NCI-H2171 (cell line): ENCODE data around the gene MRPL17.
A peak's percentile ranks its signal among the peaks of the same experiment; 100 is the strongest.
"Not testable (repeated sequence)": the region's sequence is repeated elsewhere in the genome, so short reads cannot be mapped to it uniquely, and the experiment has no call there.

Experiments
- DNase-seq: peaks from one replicate; lab custom pipeline; 2025; lab: John Stamatoyannopoulos, UW

MRPL17 gene

DNA sequence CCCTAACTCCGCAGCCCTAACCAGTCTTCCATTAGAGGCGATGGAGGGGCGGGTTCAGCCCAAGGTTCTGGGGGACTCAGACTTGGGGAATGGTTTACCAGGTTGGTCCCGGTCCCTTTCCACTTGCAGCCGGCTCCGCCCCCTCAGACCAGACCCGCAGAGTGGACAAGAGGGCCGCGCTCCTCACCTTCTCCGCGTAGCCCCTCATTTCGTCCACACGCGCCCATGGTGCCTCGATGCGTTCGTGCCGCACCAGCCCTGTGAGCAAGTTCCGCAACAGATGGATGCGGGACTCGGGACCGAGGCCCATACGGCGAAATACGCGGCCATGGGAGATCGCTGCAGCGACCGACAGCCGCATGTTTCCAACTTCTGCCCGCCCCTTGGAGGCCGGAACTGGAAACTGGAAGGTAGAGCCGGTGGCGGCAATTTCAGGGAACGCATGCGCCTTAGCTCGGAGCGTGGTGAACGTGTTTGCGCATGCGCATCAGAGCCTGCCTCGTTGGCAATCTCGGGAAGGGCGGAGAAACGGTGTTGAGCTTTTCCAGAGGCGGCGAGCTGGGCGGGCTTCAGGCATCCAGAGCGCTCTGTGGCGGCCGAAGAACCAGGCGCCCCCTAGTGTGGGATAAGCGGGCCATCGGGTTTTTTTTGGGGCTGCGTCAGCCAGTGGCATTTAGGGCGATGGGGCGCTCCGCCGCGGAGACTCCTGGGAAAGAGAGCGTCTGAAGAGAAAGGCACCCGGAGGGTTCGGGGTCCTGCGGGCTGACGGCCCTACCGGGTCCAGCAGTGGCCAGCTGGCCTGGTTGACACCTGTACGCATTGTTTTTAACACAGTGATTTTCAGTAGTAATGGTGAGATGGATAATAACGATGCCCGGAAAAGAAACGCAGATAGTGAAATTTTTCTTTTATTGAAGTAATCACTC lies at the start of gene MRPL17:
Gene MRPL17, minus strand, starts transcription at position 405 of the 926 bp plus-strand sequence. Its CDS starts 44 bp downstream, at position 361.
- DNase-seq = peak; percentile 88

DNA sequence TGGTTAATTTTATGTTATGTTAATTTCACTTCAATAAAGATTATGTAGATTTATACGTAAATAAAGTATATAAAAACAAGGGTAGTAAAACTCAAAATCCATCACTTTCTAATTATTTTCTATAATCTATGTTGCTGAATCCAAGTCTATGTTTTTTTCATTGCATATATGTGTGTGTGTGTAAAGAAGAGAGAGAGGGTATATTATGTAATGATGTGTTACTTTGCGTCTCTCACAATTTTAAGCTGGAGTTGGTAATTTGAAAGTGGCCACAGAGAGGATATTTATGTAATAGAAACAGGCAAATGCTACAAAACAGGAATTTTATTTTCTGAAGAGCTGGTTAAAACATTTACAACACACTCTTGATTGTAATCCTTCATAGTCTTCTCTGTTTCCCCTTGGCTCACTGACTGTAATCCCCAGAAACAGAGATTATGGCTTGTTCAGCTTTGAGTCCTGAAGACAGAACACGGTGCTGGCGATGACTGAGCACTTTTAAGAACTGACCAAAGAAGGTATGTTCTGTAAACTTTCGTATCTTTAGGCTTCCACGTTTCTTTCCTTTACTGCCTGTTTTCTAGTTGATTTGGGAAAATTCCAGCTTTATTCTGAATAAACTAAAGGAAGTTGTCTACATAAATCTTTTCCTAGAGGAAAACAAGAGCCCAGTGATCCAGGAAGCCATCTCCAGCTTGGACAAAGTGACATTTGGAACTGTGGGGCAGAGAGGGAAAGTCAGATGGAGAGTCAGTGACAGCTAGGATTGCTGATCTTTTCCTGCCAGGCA lies 45.0 kb upstream of the MRPL17 start:
- no peak for DNase-seq

- DNase-seq = no peak
Measured at GRCh38 chr11:6725386-6725896, 42.3 kb upstream of the MRPL17 start.

DNA sequence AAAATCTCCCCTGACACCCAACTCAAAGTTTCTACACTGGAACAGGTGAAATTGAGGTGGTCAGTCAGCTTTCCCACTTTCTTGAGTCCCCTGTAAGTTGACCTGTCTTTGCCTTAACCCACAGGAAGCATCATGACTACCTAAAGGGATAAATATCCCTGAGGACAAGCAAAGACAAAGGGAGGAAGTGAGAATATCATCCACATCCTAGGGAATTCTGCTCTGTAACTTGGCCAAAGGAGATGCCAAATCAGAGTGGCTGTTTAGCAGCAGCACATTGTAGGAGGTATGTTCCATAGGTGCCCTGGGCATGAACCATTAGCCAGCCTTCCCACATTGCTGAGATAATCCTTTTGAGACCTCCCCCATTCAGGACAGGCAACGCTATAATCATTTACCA lies 40.9 kb upstream of the MRPL17 start:
- no peak for DNase-seq

DNA sequence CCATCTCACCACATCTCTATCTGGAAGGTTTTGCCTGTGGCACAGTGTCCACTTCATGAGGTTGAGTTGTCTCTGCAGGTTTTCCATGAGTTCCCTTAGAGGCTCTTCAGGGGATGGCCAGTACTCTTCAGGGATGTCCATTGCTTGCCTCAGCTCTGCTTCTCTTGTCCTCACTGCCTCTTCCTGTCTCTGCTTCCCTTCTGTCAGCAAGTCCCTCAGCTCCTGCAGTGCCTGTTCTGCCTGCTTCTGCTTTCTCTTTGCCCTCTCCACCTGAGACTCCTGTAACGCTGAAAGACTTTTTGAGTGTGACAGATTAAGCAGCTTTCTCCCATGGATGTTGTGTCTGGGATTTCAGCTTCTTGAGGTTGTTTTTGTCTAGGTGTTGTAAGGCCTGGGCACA lies 38.2 kb upstream of the MRPL17 start:
- DNase-seq = no peak

DNA sequence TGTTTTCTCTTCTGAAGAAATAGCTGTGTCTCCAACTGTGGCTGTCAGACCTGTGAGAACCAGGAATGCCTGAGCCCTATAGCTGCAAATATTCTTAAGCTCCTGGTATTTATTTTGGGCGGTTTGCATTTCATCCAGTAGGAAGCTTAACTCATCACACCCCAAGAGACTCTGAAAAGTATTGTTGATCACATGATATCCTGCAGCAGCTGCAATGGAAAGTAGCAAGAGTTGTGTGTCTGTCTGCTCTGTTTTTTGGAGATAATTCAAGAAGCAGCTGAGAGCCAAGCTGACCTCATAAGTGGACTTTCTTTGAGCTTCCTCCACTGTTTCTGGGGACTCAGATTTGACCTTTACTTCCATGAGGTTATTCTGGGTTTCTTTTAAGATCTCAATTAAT lies 36.4 kb upstream of the MRPL17 start:
- DNase-seq = no peak

GRCh38 chr11:6717426-6717825 lies 34.3 kb upstream of the MRPL17 start:
- no peak for DNase-seq

DNA sequence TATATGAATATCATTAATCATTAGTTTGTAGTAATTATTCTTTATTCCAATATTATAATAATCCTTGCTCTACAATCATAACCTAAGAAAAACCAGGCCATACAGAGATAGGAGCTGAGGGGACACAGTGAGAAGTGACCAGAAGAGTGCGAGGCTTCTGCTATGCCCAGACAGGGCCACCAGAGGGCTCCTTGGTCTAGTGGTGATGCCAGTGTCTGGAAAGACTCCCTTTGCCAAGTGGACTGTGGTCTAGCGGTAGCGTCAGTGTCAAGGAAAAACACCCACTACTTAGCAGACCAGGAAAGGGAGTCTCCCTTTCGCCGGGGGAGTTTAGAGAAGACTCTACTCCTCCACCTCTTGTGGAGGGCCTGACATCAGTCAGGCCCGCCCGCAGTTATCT lies 28.4 kb upstream of the MRPL17 start:
- DNase-seq = not testable (repeated sequence)

GRCh38 chr11:6708876-6709275 lies 25.7 kb upstream of the MRPL17 start:
- DNase-seq = no peak

DNA sequence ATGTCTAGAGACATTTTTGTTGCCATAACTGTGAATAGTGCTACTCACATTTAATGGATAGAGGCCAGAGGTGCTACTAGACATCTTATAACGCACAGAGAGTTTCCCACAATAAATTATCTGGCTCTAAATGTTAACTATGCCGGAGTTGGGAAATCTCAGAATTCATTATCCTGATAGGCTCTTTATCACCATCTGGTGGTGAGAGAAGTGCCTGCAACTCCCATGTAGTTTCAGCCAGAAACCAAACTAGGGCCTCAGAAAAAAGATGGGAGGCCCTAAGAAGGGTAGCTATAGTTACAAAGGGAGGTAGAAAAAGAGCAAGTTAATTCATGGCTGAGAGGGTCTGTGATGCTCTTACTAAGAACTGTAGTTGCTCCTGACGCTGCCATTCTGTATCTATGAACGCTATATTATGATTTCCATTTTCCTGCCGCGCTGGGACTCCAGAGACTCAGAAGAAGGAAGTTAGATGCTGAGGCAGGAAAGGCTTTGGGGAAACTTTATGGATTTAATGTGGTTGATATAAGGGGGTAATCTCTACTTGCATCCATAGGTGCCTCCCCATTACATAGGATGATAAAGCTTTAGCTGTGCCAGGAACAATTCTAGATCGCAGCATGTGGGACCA lies 22.9 kb upstream of the MRPL17 start:
- DNase-seq = no peak

- no peak for DNase-seq
Measured at GRCh38 chr11:6703247-6704063, 20.3 kb upstream of the MRPL17 start.

GRCh38 chr11:6701955-6702354 lies 18.8 kb upstream of the MRPL17 start:
- not testable (repeated sequence) for DNase-seq

DNA sequence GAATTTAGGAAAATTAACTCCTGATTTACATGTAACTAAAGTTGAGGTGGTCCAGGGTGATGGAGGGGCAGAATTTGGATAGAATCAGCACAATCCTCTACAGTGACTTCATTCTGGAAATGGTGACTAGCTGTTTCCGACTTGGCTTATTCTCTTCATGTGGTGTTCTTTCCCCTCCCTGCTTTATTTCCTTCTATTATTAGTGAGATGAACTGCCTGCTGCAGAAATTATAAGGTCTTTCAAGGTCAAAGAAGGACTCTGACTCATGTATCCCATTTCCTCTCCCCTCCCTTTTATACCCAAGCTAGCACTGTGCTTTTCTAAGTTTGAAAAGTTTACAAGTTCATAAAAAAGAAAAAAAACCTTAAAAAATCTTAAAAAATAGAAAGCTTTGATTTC lies 12.2 kb upstream of the MRPL17 start:
- no peak for DNase-seq

- no peak for DNase-seq
Measured at GRCh38 chr11:6694229-6694535, 11.0 kb upstream of the MRPL17 start.

DNA sequence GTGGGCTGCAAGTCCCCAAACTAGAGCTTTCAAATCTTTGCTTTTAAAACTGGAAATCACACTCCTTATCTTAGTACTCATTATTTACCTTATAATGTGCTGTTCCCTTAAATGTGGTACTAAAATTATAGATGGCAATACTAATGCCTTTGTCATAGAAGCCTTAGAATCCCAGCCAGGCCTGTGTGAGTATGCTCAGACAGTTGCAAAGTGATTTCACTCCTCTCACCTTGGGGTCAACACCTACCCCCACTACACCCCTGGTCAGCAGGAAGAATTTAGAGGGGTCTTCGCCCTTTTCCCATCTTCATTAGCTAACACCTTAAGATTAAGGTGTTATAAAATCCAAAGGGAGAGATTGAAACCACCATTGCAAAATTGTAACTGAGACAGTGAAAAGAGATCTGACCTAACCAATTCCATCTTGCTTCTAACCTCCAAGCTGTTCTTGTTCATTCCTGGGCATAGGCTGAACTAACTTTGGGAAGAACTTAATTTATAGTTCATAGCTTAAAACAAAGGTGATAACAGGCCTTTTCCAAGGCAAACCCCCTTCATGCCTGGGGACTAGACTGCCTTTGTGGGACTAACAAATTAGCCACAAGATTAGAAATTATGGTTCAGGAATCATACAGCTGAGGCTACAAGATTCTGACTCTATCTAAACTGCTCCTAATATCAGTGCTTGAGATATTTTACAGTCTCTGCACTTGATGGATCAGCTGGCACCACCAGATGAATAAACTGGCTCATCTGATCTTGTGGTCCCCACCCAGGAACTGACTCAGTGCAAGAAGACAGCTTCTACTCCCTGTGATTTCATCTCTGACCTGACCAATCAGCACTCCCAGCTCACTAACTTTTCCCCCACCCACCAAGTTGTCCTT lies 10.4 kb upstream of the MRPL17 start:
- DNase-seq = no peak

DNA sequence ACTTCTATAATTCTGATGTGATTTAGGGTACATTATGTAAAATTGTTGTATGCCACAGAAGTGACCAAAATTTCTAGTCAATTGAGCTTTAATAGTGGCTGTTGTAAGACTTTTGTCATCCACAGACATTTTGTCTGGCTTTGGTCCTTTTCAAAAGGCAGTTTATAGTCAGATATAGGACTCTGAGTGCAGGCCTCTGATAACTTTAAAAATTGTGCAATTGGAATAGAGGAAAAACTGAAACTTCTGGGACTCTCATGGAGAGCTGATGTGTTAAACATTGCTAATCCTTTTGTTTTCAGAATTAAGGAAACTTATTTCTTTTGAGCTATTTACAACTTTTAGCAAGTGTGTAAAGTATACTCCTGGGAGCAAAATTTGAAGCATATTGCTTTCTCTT lies 9.0 kb upstream of the MRPL17 start:
- no peak for DNase-seq

- not testable (repeated sequence) for DNase-seq
Measured at GRCh38 chr11:6690431-6691132, 7.4 kb upstream of the MRPL17 start.

GRCh38 chr11:6687876-6688275 lies 4.7 kb upstream of the MRPL17 start:
- DNase-seq = no peak

DNA sequence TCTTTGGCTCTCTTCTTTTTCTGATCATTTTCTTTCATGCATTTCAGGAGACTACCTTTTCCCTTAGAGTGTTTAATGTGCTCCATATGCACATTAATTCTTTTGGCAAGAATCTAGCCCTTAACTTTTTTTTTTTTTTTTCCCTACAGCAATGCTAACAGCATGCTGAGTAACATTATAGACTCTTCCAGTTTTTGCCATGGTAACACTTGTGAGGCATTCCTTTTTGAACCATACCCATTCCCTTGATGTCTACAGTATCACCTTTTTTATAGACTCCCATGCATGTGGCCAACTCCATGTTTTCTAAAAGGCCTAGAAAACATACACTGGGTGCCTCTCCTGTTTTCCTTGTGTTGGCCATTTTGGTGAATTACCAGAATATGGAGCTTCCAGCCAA lies 2.9 kb upstream of the MRPL17 start:
- DNase-seq = no peak

- DNase-seq = not testable (repeated sequence)
Measured at GRCh38 chr11:6684068-6684467, 928 bp upstream of the MRPL17 start.
